HepG2 (cell line): ENCODE results near the gene CTNNA3.

Experiments
- JUND ChIP-seq: sonication (generic); formaldehyde crosslinking; IDR thresholded peaks from 2 replicates; pipeline ENCODE4 v1.8.0; 2022; ENCODE audit warnings: mild to moderate bottlenecking, missing genetic modification reagents
- SMC3 ChIP-seq: IDR thresholded peaks from 2 replicates; pipeline ENCODE4 v1.6.1; 2011; ENCODE audit warnings: low read length, improper control_type of control experiment
- ZBTB25 ChIP-seq: IDR thresholded peaks from 2 replicates; pipeline ENCODE4 v1.6.1; 2018; ENCODE audit warnings: missing genetic modification reagents
- ZFP82 ChIP-seq: sonication (generic); formaldehyde crosslinking; IDR thresholded peaks from 2 replicates; pipeline ENCODE4 v1.5.1; 2020; ENCODE audit warnings: mild to moderate bottlenecking, missing genetic modification reagents, borderline replicate concordance
- ZHX1 ChIP-seq: sonication (generic); formaldehyde crosslinking; IDR thresholded peaks from 2 replicates; pipeline ENCODE4 v1.8.1; 2022; ENCODE audit warnings: low read depth, mild to moderate bottlenecking, missing genetic modification reagents
- ZSCAN20 ChIP-seq: sonication (generic); formaldehyde crosslinking; IDR thresholded peaks from 2 replicates; pipeline ENCODE4 v1.4.0; 2020; ENCODE audit warnings: missing genetic modification reagents, mild to moderate bottlenecking, borderline replicate concordance
- TF ChIP-seq, protein P1 (sequence below): sonication (generic); formaldehyde crosslinking; IDR thresholded peaks from 2 replicates; pipeline ENCODE4 v1.5.0; 2020; ENCODE audit warnings: missing genetic modification reagents
- TF ChIP-seq, protein P2 (sequence below): sonication (generic); formaldehyde crosslinking; IDR thresholded peaks from 2 replicates; pipeline ENCODE4 v1.4.0; 2020; ENCODE audit warnings: missing genetic modification reagents

DNA sequence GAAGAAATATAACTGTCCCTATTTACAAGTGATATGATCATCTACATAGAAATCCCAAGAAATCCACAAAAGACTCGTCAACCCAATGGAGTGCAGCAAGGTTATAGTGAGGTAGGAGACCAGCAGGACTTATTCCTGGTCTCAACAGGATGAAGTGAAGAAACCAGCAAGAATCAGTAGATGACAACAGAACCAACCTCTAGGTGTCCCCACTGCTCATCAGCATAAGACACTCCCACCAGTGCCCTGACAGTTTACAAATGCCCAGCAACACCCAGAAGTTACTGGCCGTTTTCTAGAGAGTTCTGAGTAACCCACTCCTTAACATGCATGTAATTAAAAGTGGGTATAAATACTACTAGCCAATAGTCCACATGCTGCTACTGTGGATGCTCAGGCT is 1240.7 kb downstream of the CTNNA3 start:
- TF ChIP-seq, protein P1, sequence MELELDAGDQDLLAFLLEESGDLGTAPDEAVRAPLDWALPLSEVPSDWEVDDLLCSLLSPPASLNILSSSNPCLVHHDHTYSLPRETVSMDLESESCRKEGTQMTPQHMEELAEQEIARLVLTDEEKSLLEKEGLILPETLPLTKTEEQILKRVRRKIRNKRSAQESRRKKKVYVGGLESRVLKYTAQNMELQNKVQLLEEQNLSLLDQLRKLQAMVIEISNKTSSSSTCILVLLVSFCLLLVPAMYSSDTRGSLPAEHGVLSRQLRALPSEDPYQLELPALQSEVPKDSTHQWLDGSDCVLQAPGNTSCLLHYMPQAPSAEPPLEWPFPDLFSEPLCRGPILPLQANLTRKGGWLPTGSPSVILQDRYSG (CRISPR knock-in tag) = no peak
- TF ChIP-seq ZBTB25 (CRISPR knock-in tag) (no peak), ZHX1 (CRISPR knock-in tag) (no peak), JUND (CRISPR knock-in tag) (no peak), ZFP82 (no peak), ZSCAN20 (CRISPR knock-in tag) (no peak), SMC3 (no peak)
- TF ChIP-seq, protein P2, sequence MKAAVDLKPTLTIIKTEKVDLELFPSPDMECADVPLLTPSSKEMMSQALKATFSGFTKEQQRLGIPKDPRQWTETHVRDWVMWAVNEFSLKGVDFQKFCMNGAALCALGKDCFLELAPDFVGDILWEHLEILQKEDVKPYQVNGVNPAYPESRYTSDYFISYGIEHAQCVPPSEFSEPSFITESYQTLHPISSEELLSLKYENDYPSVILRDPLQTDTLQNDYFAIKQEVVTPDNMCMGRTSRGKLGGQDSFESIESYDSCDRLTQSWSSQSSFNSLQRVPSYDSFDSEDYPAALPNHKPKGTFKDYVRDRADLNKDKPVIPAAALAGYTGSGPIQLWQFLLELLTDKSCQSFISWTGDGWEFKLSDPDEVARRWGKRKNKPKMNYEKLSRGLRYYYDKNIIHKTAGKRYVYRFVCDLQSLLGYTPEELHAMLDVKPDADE (CRISPR knock-in tag) = no peak
